Vagina (tissue), 2 donors: Measurements from ENCODE around the gene OR2M5. TPM values are rescaled to one million over a fixed set of nuclear protein-coding genes. Genes with fewer than 3 reads are reported as not detected.

Experiments used
- DNase-seq, 2 donors: peaks; one replicate each; pipeline ENCODE4 v3.0.0-alpha.2; 2017; ENCODE audit errors: extremely low spot score in 2 of 2
- H3K27ac ChIP-seq: fragments of 200-600 bp; sonication (generic); one replicate; pipeline ENCODE4 v1.5.1; 2019
- H3K27me3 ChIP-seq: fragments of 200-600 bp; sonication (generic); one replicate; pipeline ENCODE4 v1.5.1; 2019
- H3K36me3 ChIP-seq, 2 donors: fragments of 200-600 bp; sonication (generic); one replicate each; pipeline ENCODE4 v1.5.1; 2017 to 2019
- H3K4me1 ChIP-seq: fragments of 200-600 bp; sonication (generic); one replicate; pipeline ENCODE4 v1.5.1; 2019
- H3K4me3 ChIP-seq, 2 donors: fragments of 200-600 bp; sonication (generic); 1 replicate in 1 of 2; 2 replicates in 1 of 2; pipeline ENCODE4 v1.5.1; 2016 to 2019
- H3K9me3 ChIP-seq: fragments of 200-600 bp; sonication (generic); one replicate; pipeline ENCODE4 v1.5.1; 2019
- POLR2A ChIP-seq, 2 donors: fragments of 450-650 bp; IDR thresholded peaks; one replicate each; pipeline ENCODE4 v1.6.1; 2017; ENCODE audit warnings: antibody characterized with exemption in 2 of 2, mild to moderate bottlenecking in 2 of 2, moderate library complexity in 2 of 2
- POLR2AphosphoS5 ChIP-seq, 2 donors: sonication (generic); formaldehyde crosslinking; IDR thresholded peaks; one replicate each; pipeline ENCODE4 v1.9.0; 2017; ENCODE audit warnings: antibody characterized with exemption in 2 of 2, mild to moderate bottlenecking in 2 of 2, low read depth in 1 of 2; ENCODE audit not compliant: insufficient read depth in 1 of 2
- intact Hi-C: fragments of 100-400 bp; cut with DNase I; formaldehyde crosslinking; loops from one replicate; pipeline ENCODE4 v1.15.1; 2023
- total RNA-seq: library from RNA; depleted of rRNA; stranded (reverse); fragments of >200 nt; gene quantifications from one replicate; pipeline ENCODE4 v1.2.3, GENCODE V29; 2016
- TF ChIP-seq, protein P1 (sequence below), 3 experiments: fragments of 450-650 bp in 2 of 3; fragments of 200-600 bp in 1 of 3; sonication (generic) in 1 of 3; IDR thresholded peaks; one replicate each; pipeline ENCODE4 v1.5.1; 2017 to 2019; ENCODE audit warnings: antibody characterized with exemption in 3 of 3, mild to moderate bottlenecking in 2 of 3, moderate library complexity in 2 of 3

OR2M5 gene
- total RNA-seq, 1 donor from 2014 or later, result not detected

DNA sequence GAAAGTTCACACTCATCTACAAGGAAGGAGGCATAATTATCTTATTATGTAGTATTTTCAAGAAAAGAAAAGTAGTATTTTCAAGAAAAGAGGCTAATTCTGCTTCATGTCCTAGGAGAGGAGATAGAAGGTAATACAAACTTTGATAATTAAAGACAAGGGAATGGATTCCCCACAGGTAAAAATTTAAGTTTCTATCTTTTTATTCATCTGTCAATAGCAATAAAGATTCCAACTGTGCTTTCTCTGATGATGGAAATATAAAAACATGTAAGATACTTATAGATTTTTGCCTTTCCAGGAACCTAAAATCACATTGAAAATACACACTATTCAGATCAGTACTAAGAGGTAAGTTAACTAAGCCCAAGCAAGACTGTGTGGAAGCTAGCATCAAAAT is 29.6 kb downstream of the OR2M5 start, which contains the start of gene OR2M2:
TSS of gene OR2M2 (plus strand) at position 301 of the 400 bp plus-strand sequence. CDS start 5,165 bp downstream, outside the sequence.
- H3K9me3 ChIP-seq, result no peaks in the 10 kb centered on the region
- no peak within 1 kb of the TSS for H3K27ac ChIP-seq
- H3K27me3 ChIP-seq, result no peaks in the 10 kb centered on the region
- no peaks in the 10 kb centered on the region for H3K4me1 ChIP-seq
- intact Hi-C loops, result no loop called here
- no peak for DNase-seq
- H3K4me3 ChIP-seq, result no peak within 1 kb of the TSS
- no peaks in the 10 kb centered on the region for H3K36me3 ChIP-seq
- TF ChIP-seq POLR2A (IDR thresholded peaks at IDR 0.05) (no peak), POLR2AphosphoS5 (IDR thresholded peaks at IDR 0.05; ENCODE audit: insufficient read depth in 1 of 2, low read depth in 1 of 2) (no peak)
- TF ChIP-seq, protein P1, sequence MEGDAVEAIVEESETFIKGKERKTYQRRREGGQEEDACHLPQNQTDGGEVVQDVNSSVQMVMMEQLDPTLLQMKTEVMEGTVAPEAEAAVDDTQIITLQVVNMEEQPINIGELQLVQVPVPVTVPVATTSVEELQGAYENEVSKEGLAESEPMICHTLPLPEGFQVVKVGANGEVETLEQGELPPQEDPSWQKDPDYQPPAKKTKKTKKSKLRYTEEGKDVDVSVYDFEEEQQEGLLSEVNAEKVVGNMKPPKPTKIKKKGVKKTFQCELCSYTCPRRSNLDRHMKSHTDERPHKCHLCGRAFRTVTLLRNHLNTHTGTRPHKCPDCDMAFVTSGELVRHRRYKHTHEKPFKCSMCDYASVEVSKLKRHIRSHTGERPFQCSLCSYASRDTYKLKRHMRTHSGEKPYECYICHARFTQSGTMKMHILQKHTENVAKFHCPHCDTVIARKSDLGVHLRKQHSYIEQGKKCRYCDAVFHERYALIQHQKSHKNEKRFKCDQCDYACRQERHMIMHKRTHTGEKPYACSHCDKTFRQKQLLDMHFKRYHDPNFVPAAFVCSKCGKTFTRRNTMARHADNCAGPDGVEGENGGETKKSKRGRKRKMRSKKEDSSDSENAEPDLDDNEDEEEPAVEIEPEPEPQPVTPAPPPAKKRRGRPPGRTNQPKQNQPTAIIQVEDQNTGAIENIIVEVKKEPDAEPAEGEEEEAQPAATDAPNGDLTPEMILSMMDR (IDR thresholded peaks at IDR 0.05), result no peak

GRCh38 chr1:248183996-248184395 is 39.0 kb downstream of the OR2M5 start:
- Histone ChIP-seq H3K27me3 (no peaks in the 10 kb centered on the region), H3K9me3 (no peaks in the 10 kb centered on the region), H3K4me1 (no peaks in the 10 kb centered on the region), H3K27ac (no peak overlapping the region), H3K36me3 (no peaks in the 10 kb centered on the region), H3K4me3 (no peak overlapping the region)
- DNase-seq, result no peak
- no peak for TF ChIP-seq POLR2A (IDR thresholded peaks at IDR 0.05)
- TF ChIP-seq, protein P1 (IDR thresholded peaks at IDR 0.05), result no peak
- TF ChIP-seq POLR2AphosphoS5 (IDR thresholded peaks at IDR 0.05; ENCODE audit: insufficient read depth in 1 of 2, low read depth in 1 of 2), result no peak
- intact Hi-C loops, result no loop called here

GRCh38 chr1:248187363-248187762 is 42.4 kb downstream of the OR2M5 start:
- no peaks in the 10 kb centered on the region for H3K27me3 ChIP-seq
- no peak overlapping the region for H3K4me3 ChIP-seq
- H3K27ac ChIP-seq, result no peak overlapping the region
- no peaks in the 10 kb centered on the region for H3K9me3 ChIP-seq
- intact Hi-C loops, result no loop called here
- DNase-seq, result no peak
- H3K36me3 ChIP-seq, result no peaks in the 10 kb centered on the region
- H3K4me1 ChIP-seq, result no peaks in the 10 kb centered on the region
- TF ChIP-seq POLR2A (IDR thresholded peaks at IDR 0.05), result no peak
- no peak for TF ChIP-seq POLR2AphosphoS5 (IDR thresholded peaks at IDR 0.05; ENCODE audit: insufficient read depth in 1 of 2, low read depth in 1 of 2)
- TF ChIP-seq, protein P1 (IDR thresholded peaks at IDR 0.05), result no peak

DNA sequence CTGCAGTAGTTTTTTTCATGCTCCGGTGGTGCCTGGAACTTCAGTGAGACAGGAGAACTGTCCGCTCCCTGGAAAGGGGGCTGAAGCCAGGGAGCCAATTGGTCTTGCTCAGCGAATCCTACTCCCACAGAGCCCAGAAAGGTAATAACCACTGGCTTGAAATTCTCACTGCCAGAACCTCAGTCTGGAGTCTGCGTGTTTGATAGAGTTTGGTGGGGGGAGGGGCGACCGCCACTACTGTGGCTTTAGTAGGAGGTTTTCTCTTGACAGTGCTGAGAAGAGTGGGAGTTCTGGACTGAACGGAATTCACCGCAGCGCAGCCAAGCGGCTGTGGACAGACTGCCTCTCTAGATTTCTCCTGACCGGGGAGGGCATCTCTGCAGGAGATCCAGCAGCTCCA is 44.1 kb downstream of the OR2M5 start:
- intact Hi-C loops, result no loop called here
- TF ChIP-seq POLR2A (IDR thresholded peaks at IDR 0.05) (no peak), POLR2AphosphoS5 (IDR thresholded peaks at IDR 0.05; ENCODE audit: insufficient read depth in 1 of 2, low read depth in 1 of 2) (no peak)
- TF ChIP-seq, protein P1 (IDR thresholded peaks at IDR 0.05), result no peak
- no peak for DNase-seq
- Histone ChIP-seq H3K4me3 (no peak overlapping the region), H3K4me1 (no peaks in the 10 kb centered on the region), H3K36me3 (no peaks in the 10 kb centered on the region), H3K27ac (no peak overlapping the region), H3K9me3 (no peaks in the 10 kb centered on the region), H3K27me3 (no peaks in the 10 kb centered on the region)

DNA sequence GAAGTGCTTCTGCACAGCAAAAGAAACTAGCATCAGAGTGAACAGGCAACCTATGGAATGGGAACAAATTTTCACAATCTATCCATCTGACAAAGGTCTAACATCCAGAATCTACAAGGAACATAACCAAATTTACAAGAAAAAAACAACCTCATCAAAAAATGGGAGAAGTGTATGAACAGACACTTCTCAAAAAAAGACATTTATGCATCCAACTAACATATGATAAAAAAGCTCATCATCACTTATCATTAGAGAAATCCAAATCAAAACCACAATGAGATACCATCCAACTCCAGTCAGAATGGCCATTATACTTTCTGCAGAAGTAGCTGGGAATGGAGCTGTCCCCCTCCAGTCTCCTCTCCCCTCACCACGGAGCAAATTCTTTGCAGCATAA is 49.2 kb downstream of the OR2M5 start:
- Histone ChIP-seq H3K27me3 (no peaks in the 10 kb centered on the region), H3K27ac (no peak overlapping the region), H3K4me3 (no peak overlapping the region), H3K9me3 (no peaks in the 10 kb centered on the region), H3K36me3 (no peaks in the 10 kb centered on the region), H3K4me1 (no peaks in the 10 kb centered on the region)
- intact Hi-C loops, result no loop called here
- DNase-seq, result no peak
- no peak for TF ChIP-seq POLR2AphosphoS5 (IDR thresholded peaks at IDR 0.05; ENCODE audit: insufficient read depth in 1 of 2, low read depth in 1 of 2)
- no peak for TF ChIP-seq POLR2A (IDR thresholded peaks at IDR 0.05)
- TF ChIP-seq, protein P1 (IDR thresholded peaks at IDR 0.05), result no peak

Other genes with a start within 250 kb of the OR2M5 start
- 3.9 TPM for gene OR2W3, start 249.6 kb upstream of the OR2M5 start, total RNA-seq
- 0.98 TPM for gene OR2T8, start 224.9 kb upstream of the OR2M5 start, total RNA-seq
- not detected for gene OR2AJ1, start 220.3 kb upstream of the OR2M5 start, total RNA-seq
- not detected for gene OR2L8, start 196.3 kb upstream of the OR2M5 start, total RNA-seq
- not detected for gene OR2AK2, start 179.9 kb upstream of the OR2M5 start, total RNA-seq
- gene OR2L5, start 131.5 kb upstream of the OR2M5 start, total RNA-seq, result not detected
- 0.25 TPM for gene OR2L2, start 115.1 kb upstream of the OR2M5 start, total RNA-seq
- not detected for gene OR2L3, start 98.3 kb upstream of the OR2M5 start, total RNA-seq
- gene OR2L13, start 50.0 kb upstream of the OR2M5 start, total RNA-seq, result not detected
- not detected for gene OR2M2, start 29.7 kb downstream of the OR2M5 start, total RNA-seq
- not detected for gene OR2M3, start 52.1 kb downstream of the OR2M5 start, total RNA-seq
- gene OR2M4, start 86.3 kb downstream of the OR2M5 start, total RNA-seq, result not detected
- gene OR2T33, start 132.8 kb downstream of the OR2M5 start, total RNA-seq, result not detected
- not detected for gene OR2T12, start 158.3 kb downstream of the OR2M5 start, total RNA-seq
- not detected for gene OR2M7, start 179.4 kb downstream of the OR2M5 start, total RNA-seq
- not detected for gene OR14C36, start 203.6 kb downstream of the OR2M5 start, total RNA-seq
- not detected for gene OR2T4, start 216.5 kb downstream of the OR2M5 start, total RNA-seq
- not detected for gene OR2T6, start 230.6 kb downstream of the OR2M5 start, total RNA-seq